Skin epidermis (tissue), 12 donors: Measurements from ENCODE around the gene PIGK.
A peak's percentile ranks its signal among the peaks of the same experiment; 100 is the strongest.
"Not testable (repeated sequence)": the region's sequence is repeated elsewhere in the genome, so short reads cannot be mapped to it uniquely, and the experiment has no call there.

ENCODE experiments used
- H3K27ac ChIP-seq, 21 experiments: fragments of 200-600 bp; sonication (generic) in 11 of 21; one replicate each; pipeline ENCODE4 v1.5.0; 2020; ENCODE audit warnings: mild to moderate bottlenecking in 3 of 21, inconsistent platforms in 2 of 21, moderate library complexity in 2 of 21
- H3K4me3 ChIP-seq, 7 experiments: fragments of 200-600 bp; sonication (generic) in 2 of 7; one replicate each; pipeline ENCODE4 v1.5.0; 2020; ENCODE audit warnings: inconsistent platforms in 2 of 7, mild to moderate bottlenecking in 2 of 7, moderate library complexity in 1 of 7

The PIGK gene

DNA sequence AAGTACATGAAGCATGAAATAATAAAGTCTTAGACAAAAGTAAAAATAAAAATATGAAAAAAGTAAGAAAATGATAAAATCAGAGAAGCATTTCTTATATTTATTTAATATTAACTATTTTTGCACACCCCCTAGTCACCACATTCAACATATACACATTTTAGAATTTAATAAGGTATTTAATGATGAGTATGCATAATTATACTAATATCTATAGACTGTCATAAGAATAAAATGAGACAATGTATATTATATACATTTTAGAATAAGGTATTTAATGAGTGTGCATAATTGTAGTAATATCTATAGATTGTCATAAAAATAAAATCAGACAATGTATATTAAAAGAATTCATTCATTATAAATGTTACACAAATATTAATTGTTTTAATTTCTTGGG, 18.9 kb downstream of the PIGK start:
- Histone ChIP-seq H3K4me3 (no peak overlapping the region), H3K27ac (no peak overlapping the region)

DNA sequence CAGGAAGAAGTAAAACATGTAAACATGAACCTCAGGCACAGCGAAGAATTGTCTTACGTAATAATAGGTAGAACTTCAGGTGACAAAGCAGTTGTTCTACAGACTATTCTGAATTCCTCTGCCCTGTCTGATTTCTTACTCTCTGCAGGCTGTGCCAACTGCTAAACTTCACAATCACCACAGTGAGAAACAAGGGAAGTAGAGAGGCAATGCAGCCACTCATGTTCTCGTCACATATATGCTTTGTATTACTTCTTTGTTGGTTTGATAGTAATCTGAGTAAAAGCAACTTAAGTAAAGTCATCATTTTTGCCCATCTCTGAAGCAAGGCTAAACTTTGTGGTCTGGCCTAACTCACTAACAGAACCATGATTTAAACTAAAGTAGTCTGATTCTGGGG, 21.9 kb downstream of the PIGK start:
- Histone ChIP-seq H3K27ac (no peak overlapping the region), H3K4me3 (no peak overlapping the region)

DNA sequence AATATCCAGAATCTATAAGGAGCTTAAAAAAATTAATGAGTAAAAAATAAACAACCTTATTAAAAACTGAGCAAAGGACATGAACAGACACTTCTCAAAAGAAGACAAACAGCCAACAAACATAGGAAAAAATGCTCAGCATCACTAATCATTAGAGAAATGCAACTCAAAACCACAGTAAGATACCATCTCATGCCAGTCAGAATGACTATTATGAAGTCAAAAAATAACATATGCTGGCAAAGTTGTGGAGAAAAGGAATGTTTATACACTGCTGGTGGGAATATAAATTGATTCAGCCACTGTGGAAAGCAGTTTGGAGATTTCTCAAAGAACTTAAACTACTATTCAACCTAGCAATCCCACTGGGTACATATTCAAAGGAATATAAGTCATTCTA, 25.3 kb downstream of the PIGK start:
- no peak overlapping the region for H3K27ac ChIP-seq

DNA sequence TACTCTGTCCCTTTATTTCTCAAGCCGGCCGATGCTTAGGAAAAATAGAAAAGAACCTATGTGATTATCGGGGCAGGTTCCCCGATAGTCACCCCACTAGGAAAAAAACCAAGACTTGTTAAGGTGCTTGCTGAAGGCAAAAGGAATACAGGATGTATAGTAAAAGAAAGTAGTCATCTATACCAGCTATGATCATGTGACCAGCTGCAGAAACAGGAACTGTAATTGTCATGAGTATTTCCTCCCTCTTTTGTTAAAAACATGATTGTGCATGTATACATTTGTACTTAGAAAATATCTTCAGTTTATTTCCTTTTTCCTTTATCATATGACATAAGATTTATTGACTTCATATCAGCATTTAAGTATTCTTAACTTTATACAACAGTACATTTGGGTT, 30.5 kb downstream of the PIGK start:
- Histone ChIP-seq H3K27ac (no peak overlapping the region), H3K4me3 (no peak overlapping the region)

More for the DNA sequence above, 25.3 kb downstream of the PIGK start:
- H3K4me3 ChIP-seq: no peak overlapping the region

DNA sequence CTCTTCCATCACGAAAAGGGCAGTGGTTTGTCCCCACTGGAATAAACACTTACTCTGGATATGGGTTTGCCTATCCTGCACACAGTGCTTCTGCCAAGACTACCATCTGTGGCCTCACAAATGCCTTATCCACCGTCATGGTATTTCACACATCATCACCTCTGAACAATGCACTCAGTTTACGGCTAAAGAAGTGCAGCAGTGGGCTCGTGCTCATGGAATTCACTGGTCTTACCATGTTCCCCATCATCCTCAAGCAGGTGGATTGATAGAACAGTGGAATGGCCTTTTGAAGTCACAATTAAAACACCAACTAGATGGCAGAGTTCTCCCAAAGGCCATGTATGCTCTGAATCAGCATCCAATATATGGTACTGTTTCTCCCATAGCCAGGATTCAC, 32.3 kb downstream of the PIGK start:
- H3K27ac ChIP-seq, H3K4me3 ChIP-seq: not testable (repeated sequence)

DNA sequence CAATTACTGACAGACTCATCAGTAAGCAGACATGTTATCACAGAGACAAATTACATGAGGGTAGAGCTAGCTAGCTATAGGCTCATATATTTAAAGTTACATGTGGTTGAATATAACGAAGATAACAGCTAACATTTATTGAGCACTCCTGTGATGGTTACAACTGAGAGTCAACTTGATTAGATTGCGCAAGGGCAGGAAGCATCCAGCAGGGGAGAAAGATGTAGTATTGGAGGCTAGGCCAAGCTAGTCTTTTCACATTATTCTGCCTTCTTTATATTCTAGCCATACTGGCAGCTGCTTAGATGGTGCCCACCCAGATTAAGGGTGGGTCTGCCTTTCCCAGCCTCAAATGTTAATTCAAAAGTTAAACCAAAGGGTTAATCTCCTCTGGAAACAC, 37.1 kb downstream of the PIGK start:
- no peak overlapping the region for H3K27ac ChIP-seq

DNA sequence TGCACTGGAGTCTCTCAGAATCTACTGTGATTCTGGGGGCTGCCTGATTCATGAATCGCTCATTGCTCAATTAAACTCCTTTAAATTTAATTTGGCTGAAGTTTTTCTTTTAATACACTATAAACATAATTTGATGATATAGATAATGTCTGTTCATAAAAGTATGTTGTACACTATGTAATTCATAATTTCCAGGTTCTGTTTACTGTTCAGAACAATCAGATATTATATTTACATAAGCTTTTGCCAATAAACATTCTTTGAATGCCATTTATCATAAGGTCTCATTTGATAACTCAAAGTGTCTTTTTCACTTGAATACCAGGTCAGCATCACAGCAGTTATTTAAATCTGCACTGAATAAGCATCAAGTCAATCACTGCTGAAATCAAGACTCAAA, 39.6 kb downstream of the PIGK start:
- H3K4me3 ChIP-seq: no peak overlapping the region
- no peak overlapping the region for H3K27ac ChIP-seq

More for the DNA sequence above, 37.1 kb downstream of the PIGK start:
- H3K4me3 ChIP-seq: no peak overlapping the region

DNA sequence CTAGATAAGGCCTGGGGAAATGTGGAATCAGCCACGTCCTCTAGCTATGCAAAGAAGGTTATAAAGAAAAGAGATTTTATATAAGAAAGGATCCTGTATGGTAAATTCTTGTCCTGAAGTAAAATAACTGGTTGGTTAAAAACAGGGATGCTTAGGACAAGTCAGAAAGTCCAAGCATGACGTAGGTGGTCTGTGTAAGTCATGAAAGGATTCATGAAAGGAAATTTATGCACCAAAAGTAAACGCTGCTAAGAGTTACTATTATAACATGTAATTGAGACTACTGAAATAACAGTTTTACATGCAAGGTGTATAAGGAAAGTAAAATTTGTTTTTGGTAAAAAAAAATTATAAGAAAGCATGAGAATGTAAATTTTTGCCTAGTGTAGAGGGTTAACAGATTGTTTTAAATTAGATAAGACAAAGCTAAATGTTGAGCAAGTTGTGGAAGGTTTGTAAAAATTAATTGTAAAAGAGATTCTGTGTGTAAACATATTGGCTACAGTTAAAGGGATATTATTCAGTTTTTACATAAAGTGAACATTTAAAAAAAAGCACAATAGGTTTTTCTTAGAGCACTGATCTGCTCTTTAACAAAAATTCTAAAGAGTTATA, 43.9 kb downstream of the PIGK start:
- H3K27ac ChIP-seq: no peak overlapping the region
- H3K4me3 ChIP-seq: no peak overlapping the region

DNA sequence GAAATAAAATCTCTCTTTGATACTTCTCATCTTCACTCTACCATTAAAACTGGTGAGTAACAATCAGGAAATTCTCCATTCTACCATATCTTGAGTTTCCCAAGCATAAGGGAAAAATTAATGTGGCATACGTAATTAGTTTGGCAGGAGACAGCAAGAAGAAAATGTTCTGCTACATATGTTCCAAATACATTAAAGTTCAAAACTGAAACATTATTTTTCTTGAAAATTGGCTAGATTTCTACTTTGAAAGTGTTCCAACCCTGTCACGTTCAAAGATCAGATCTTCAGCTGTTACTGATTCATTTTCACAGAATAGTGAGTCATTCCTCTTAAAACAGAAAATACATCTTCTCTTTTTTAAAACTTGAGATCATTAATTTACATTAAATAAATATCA, 48.5 kb downstream of the PIGK start:
- H3K27ac ChIP-seq: peak overlapping the region in 2 of 21 experiments; percentile 42 to 43
- H3K4me3 ChIP-seq: no peak overlapping the region

DNA sequence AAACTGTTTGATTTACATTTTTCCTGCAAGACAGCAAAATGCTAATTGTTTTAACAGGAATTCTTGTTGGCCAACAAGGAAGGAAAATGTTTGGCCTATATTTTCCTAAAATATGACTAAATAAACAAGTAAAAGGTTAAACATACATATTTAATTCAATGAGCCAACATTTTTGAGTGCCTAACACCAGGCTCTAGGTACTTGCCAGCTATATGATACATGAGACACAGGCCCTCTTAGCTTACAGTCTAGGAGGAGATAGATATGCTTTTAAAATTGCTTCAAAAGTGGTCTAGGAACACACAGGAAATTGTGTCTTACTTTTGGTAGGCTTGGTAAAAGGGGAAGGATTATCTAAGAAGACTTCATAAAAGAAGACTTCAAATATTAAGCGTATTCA, 50.9 kb downstream of the PIGK start:
- Histone ChIP-seq H3K4me3 (no peak overlapping the region), H3K27ac (no peak overlapping the region)

DNA sequence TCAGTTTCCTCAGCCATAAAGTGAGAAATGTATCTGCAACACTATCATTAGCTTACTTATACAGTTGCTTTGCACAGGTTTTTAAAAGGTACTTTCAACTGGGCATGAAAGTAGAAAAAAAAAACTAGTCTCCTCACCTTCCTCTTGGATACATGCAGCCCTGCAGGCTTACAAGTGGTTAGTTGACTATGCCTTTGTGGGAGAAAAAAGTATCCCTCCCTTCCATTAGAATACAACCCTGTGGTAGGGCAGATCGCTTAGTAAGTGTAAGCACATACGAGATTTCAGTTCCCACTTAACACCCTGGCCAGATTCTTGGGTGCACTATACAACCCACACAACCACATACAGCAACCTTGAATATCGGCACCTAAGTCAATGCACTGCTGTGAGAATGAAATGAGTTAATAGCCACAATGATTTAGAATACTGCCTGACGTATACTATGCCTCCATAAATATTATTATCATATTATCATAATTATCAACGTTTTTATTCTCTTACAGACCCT, 54.7 kb downstream of the PIGK start:
- H3K4me3 ChIP-seq: no peak overlapping the region
- no peak overlapping the region for H3K27ac ChIP-seq

DNA sequence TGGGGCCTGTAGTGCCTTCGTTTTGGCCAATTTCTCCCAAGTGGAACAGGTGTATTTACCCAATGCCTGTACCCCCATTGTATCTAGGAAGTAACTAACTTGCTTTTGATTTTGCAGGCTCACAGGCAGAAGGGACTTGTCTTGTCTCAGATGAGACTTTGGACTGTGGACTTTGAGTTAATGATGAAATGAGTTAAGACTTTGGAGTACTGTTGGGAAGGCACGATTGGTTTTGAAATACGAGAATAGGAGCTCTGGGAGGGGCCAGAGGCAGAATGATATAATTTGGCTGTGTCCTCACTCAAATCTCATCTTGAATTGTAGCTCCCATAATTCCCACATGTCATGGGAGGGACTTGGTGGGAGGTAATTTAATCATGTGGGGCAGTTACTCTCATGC, 59.5 kb downstream of the PIGK start:
- not testable (repeated sequence) for H3K27ac ChIP-seq

DNA sequence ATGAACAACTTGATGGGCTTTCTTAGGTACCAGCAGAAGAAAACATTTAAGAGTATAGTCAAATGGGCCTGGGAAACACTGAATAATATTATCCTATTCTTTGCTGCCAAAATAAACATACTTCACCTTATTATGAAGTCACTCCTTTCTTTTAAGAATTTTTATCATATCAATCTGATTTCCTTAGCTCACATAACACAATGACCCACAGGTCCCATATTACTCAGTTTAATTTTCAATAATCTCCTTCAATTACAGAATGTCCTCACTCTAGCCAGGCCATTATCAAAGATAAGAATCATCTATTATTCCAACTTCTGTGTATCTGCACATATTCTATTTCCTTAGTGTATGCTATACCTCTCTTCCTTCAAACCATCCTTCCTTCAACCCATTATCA, 63.0 kb downstream of the PIGK start:
- no peak overlapping the region for H3K4me3 ChIP-seq
- no peak overlapping the region for H3K27ac ChIP-seq

More for the DNA sequence above, 59.5 kb downstream of the PIGK start:
- not testable (repeated sequence) for H3K4me3 ChIP-seq

DNA sequence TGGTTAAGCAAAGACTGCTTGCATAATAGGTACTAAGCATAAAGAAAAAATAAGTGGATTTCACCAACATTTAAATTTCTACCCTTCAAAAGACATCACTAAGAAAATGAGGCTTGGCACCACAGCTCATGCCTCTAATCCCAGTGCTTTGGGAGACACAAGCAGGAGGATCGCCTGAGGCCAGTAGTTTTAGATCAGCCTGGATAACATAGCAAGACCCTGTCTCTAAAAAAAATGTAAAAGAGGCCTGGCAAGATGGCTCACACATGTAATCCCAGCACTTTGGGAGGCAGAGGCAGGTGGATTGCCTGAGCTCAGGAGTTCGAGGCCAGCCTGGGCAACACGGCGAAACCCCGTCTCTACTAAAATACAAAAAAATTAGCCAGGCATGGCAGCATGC, 73.0 kb downstream of the PIGK start:
- no peak overlapping the region for H3K4me3 ChIP-seq
- no peak overlapping the region for H3K27ac ChIP-seq

DNA sequence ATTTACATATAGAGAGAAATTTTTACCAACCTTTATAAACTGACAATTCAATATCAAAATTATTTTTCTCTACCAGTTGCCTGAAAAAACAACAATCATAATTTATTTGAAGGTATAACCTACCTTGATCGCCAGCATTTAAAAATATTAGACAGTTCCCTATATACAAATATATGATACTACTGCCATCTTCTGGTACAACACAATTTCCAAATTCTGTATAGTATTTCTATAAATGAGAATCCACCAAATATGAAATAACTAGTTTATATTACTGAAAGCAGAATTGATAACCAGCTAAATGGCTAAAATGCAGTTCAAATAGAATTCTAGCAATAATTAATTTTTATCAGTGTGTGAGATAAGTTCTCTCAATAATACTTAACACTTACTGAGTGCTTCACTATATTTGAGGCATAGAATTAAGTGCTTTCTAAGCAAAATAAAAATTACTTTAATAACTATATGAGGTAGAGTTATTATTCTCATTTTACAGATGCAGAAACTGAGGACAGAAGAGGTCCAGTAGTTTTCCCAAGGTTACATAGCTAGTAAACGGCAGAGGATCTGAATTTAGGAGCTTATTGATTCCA, 75.6 kb downstream of the PIGK start:
- no peak overlapping the region for H3K27ac ChIP-seq
- no peak overlapping the region for H3K4me3 ChIP-seq

DNA sequence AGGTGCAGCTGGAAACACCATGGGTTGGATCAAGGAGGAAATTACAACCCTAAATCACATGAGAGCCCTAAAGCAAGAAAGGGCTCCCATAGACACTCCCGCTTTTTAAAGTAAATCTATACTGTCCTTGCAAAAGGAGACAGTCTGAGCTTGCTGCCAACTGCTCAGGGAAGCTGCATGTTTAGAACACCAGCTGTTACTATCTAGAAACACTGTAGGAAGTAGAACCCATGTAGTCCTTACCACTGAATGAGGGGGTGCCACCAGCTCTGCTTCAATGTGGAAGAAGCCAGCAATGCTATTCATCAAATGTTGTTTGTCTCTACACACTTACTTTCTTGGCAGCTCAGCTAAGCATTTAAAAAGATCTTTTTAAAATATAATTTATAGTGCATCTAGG, 79.8 kb downstream of the PIGK start:
- H3K27ac ChIP-seq: no peak overlapping the region
- H3K4me3 ChIP-seq: no peak overlapping the region

DNA sequence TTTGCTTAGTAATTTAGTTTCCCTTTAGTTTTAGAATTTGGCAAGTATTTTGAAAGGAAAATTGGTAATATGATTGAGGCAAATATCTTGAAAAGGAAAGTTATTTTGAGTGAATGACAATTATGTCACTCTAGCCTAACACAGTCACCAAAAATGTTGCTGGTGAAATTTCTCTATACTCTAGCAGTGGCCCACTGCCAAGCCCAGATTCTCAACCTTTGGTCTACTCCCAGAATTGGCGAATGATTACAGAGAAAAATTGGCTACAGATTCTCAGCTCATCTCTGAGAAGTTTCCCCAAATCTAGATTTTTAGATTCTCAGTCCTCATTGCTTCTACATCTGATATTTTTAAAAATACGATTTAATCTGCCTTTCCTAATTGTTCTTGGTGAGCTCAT, 84.9 kb downstream of the PIGK start:
- H3K27ac ChIP-seq: no peak overlapping the region
- no peak overlapping the region for H3K4me3 ChIP-seq

DNA sequence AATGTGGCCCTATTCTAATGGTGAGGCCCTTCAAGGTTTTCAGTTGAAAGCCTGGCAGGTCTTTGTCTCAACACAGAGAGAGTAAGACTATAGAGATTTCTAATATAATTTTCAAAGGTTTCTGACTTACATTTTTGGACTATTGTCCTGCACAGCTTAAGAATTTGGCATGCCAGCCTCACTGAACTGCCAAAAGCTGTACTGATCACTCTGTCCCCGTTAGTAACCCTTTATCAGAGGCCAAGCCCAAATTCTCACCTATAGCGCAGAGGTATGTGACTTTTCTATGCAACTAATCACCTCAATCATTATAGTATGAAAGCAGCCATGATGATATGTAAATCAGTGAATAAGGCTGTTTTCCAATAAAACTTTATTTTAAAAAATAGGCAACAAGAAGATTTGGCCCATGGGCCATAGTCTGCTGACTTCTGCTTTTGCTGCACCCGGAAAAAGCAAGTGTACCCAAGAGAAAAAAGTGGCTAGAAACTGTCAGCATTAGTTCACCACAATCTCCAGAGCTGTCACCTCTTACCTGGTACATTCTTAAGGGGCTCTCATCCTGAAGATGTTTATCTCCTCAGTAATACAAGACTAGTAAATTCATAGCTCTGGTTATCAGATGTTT, 85.4 kb downstream of the PIGK start:
- H3K27ac ChIP-seq: no peak overlapping the region

DNA sequence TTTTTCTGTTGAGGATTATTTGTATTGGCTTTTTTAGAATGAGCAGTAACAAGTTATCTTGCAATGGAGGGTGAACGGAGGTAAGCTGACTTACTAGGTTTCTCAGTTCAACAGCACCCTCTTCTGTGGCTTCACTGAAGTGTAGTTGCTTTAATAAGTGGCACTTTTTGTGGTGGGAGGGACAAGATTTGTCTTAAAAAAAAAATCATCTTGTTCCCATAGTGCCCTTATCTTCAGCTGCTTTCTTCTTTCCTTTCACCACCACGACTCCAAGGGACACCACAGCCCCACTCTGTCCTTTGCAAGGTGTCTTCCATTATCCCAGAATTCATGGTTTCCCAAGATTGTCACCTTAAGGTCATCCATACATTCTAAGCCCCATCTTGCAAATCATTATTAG, 92.9 kb downstream of the PIGK start:
- H3K27ac ChIP-seq: no peak overlapping the region
- H3K4me3 ChIP-seq: no peak overlapping the region

More for the DNA sequence above, 85.4 kb downstream of the PIGK start:
- H3K4me3 ChIP-seq: no peak overlapping the region

DNA sequence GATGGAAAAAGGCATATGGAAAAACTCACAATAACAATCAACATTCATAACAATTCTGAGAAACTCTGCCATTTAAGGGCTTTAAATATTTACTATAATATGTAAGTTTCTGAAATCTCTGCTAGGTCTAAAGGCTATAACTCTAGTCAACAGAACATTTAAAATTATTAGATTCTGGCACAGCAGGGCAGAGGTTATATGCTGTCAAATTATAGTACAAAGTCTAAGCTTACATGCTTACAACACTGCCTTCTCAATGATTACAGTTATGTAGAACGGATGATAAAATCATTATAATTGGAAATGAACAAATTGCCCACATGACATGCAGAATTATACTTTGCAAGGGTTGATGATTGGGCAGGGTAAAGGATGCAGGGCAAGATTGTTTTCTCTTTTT, 97.7 kb downstream of the PIGK start:
- H3K4me3 ChIP-seq: no peak overlapping the region

DNA sequence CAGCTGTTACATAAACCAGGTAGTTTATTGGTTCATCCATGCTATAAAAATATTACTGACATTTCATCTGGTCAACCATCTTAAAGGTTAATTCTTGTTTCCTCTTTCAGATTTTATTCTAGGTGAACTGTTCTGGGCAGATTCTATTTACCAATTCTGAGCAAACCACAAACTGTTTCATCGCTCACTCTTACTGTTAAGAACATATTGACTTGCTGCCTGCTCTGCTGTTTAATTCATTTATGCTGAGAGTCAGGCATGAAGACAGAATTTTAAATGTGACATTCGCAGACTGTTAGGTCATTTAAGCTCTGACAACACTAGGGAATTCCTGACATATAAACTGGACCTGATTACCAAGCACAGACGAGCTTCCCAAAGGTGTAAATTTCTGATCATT, 98.3 kb downstream of the PIGK start:
- Histone ChIP-seq H3K4me3 (no peak overlapping the region), H3K27ac (no peak overlapping the region)

More for the DNA sequence above, 97.7 kb downstream of the PIGK start:
- no peak overlapping the region for H3K27ac ChIP-seq
